Measurements from ENCODE around the gene NTM. TPM values are rescaled to one million over a fixed set of nuclear protein-coding genes. Genes with fewer than 3 reads are reported as not detected.

NTM gene
- total and polyA plus RNA-seq, 10 donors = 0.13 to 1.6 (median 0.67) TPM

- Histone ChIP-seq H3K27ac (no peak overlapping the region), H3K27me3 (replicated peaks in 1 of 7) (no peaks in the 10 kb centered on the region), H3K9me3 (peaks cover 6 to 35% (median 30%) of the 10 kb centered on the region in 8 donors), H3K4me1 (no peaks in the 10 kb centered on the region), H3K4me3 (no peak overlapping the region), H3K36me3 (no peaks in the 10 kb centered on the region)
- TF ChIP-seq POLR2A (IDR thresholded peaks at IDR 0.05) = no peak
- TF ChIP-seq, protein P1, sequence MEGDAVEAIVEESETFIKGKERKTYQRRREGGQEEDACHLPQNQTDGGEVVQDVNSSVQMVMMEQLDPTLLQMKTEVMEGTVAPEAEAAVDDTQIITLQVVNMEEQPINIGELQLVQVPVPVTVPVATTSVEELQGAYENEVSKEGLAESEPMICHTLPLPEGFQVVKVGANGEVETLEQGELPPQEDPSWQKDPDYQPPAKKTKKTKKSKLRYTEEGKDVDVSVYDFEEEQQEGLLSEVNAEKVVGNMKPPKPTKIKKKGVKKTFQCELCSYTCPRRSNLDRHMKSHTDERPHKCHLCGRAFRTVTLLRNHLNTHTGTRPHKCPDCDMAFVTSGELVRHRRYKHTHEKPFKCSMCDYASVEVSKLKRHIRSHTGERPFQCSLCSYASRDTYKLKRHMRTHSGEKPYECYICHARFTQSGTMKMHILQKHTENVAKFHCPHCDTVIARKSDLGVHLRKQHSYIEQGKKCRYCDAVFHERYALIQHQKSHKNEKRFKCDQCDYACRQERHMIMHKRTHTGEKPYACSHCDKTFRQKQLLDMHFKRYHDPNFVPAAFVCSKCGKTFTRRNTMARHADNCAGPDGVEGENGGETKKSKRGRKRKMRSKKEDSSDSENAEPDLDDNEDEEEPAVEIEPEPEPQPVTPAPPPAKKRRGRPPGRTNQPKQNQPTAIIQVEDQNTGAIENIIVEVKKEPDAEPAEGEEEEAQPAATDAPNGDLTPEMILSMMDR (IDR thresholded peaks at IDR 0.05 in 8 of 11, conservative IDR thresholded peaks at IDR 0.05 in 3 of 11) = no peak
- TF ChIP-seq POLR2AphosphoS5 (IDR thresholded peaks at IDR 0.05) = no peak
- intact Hi-C loops (cut with DNase I; ENCODE audit: low total_unique reads) = no loop called here
- DNase-seq = no peak
- WGBS, 5 donors = 57 to 75% (median 70%) methylated on average over 1 of the region's 1 CpG
These were observed 709.7 kb downstream of the NTM start for GRCh38 chr11:132080127-132080526.

DNA sequence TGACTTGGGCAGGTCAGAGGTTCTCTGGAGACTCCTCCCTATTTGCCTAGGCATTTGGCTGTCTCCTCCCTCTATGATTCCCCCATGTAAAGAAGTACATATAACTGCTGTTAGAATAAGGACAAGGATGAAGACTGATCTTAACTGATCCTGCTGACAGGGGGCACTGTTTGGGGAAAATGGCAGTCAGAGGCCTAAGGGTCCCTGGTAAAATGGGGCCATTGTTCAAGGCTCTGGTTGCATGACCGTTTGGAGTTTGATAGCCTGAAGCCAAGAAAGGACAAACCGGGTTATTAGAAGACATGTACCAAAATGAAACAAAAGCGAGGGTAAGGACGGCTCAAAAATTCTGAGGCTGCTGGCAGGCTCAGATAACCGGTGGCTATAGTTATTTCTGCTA, 712.2 kb downstream of the NTM start:
- DNase-seq = no peak
- Histone ChIP-seq H3K27ac (no peak overlapping the region), H3K9me3 (peaks cover 6 to 59% (median 54%) of the 10 kb centered on the region in 8 donors), H3K4me3 (no peak overlapping the region), H3K36me3 (no peaks in the 10 kb centered on the region), H3K4me1 (no peaks in the 10 kb centered on the region), H3K27me3 (replicated peaks in 1 of 7) (no peaks in the 10 kb centered on the region)
- intact Hi-C loops (cut with DNase I; ENCODE audit: low total_unique reads) = no loop called here
- WGBS, 5 donors = 85 to 96% (median 87%) methylated on average over 5 of the region's 5 CpGs
- TF ChIP-seq POLR2AphosphoS5 (IDR thresholded peaks at IDR 0.05) (no peak), POLR2A (IDR thresholded peaks at IDR 0.05) (no peak)
- TF ChIP-seq, protein P1 (IDR thresholded peaks at IDR 0.05 in 8 of 11, conservative IDR thresholded peaks at IDR 0.05 in 3 of 11) = no peak

DNA sequence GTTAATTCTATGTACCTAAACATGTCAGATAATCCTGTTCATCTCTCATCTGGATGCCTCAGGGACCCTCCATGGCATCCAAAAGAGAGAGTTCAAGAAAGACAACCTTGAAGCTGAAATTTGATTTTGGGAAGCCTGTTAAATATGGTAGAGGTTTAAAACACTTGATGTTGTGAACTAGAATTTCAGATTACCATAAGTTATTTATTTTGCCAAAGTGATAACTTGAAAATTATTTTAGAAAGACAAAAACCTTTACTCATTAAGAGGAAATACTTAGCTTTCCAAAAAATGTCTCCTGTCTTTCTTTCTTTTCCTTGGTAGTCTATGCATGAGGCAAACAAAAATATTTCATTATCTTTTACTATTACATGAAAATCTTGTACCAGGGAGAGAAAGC, 714.0 kb downstream of the NTM start:
- H3K9me3 ChIP-seq = peaks cover 6 to 75% (median 64%) of the 10 kb centered on the region in 8 donors
- intact Hi-C loops (cut with DNase I; ENCODE audit: low total_unique reads) = no loop called here
- no peaks in the 10 kb centered on the region for H3K36me3 ChIP-seq
- H3K4me3 ChIP-seq = no peak overlapping the region
- TF ChIP-seq, protein P1 (IDR thresholded peaks at IDR 0.05 in 8 of 11, conservative IDR thresholded peaks at IDR 0.05 in 3 of 11) = no peak
- TF ChIP-seq POLR2AphosphoS5 (IDR thresholded peaks at IDR 0.05) (no peak), POLR2A (IDR thresholded peaks at IDR 0.05) (no peak)
- H3K27me3 ChIP-seq (replicated peaks in 1 of 7) = no peaks in the 10 kb centered on the region
- no peaks in the 10 kb centered on the region for H3K4me1 ChIP-seq
- no peak overlapping the region for H3K27ac ChIP-seq
- DNase-seq = no peak

DNA sequence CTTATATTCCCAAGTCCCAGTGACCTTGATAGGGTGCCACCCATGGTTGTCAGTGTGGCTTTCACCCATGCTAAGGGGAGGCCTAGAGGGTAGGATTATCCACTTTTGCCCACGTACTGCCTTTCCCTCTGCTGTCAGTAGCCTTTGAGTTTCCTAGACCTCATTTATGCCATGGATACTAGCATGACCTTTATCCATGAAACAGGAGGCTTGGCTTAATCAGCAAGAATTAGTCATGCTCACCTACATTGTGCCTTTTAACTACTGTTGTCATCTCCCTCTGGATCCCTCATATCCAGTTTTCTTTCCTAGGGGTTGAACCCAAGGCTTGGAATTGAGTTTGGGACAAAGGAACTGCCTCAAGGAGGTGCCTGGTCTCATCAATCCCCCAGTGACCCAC, 716.7 kb downstream of the NTM start:
- WGBS, 5 donors = 54 to 95% (median 68%) methylated on average over 1 of the region's 1 CpG
- no peak overlapping the region for H3K4me3 ChIP-seq
- H3K4me1 ChIP-seq = no peaks in the 10 kb centered on the region
- H3K27me3 ChIP-seq (replicated peaks in 1 of 7) = no peaks in the 10 kb centered on the region
- H3K36me3 ChIP-seq = no peaks in the 10 kb centered on the region
- TF ChIP-seq POLR2A (IDR thresholded peaks at IDR 0.05) (no peak), POLR2AphosphoS5 (IDR thresholded peaks at IDR 0.05) (no peak)
- TF ChIP-seq, protein P1 (IDR thresholded peaks at IDR 0.05 in 8 of 11, conservative IDR thresholded peaks at IDR 0.05 in 3 of 11) = no peak
- no peak overlapping the region for H3K27ac ChIP-seq
- intact Hi-C loops (cut with DNase I; ENCODE audit: low total_unique reads) = no loop called here
- no peak for DNase-seq
- H3K9me3 ChIP-seq = peaks cover 6 to 70% (median 62%) of the 10 kb centered on the region in 8 donors

Measured in spleen (tissue), 11 donors.